Measurements from ENCODE around the gene CCL8. TPM values are rescaled to one million over a fixed set of nuclear protein-coding genes. Genes with fewer than 3 reads are reported as not detected.

Gene CCL8
- total RNA-seq, 1 donor from 2014 or later = 1.6 TPM

GRCh38 chr17:34285286-34285792, 33.9 kb upstream of the CCL8 start, which contains the start of gene CCL11:
CCL11 (plus strand) TSS chr17:34285742; CDS start chr17:34285809, 67 bp downstream.
- H3K36me3 ChIP-seq = no peaks in the 10 kb centered on the region
- no peak within 1 kb of the TSS for H3K4me3 ChIP-seq
- DNase-seq (no peak), ATAC-seq (no peak)
- no peaks in the 10 kb centered on the region for H3K4me1 ChIP-seq
- TF ChIP-seq CTCF (IDR thresholded peaks at IDR 0.05) = no peak
- H3K9me3 ChIP-seq = no peaks in the 10 kb centered on the region
- H3K27ac ChIP-seq = no peak within 1 kb of the TSS
- intact Hi-C loops (cut with DNase I) = no loop called here
- no peaks in the 10 kb centered on the region for H3K27me3 ChIP-seq (ENCODE audit: low read depth)

DNA sequence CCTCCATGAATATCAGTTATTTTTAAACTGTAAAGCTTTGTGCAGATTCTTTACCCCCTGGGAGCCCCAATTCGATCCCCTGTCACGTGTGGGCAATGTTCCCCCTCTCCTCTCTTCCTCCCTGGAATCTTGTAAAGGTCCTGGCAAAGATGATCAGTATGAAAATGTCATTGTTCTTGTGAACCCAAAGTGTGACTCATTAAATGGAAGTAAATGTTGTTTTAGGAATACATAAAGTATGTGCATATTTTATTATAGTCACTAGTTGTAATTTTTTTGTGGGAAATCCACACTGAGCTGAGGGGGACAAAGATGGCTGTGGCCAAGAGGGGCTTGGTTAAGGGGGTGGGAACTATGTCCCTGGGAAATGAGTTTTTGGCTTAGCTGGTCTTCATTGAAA, 31.4 kb upstream of the CCL8 start:
- Histone ChIP-seq H3K9me3 (no peaks in the 10 kb centered on the region), H3K4me3 (no peak overlapping the region), H3K27me3 (ENCODE audit: low read depth) (no peaks in the 10 kb centered on the region), H3K27ac (no peak overlapping the region), H3K36me3 (no peaks in the 10 kb centered on the region), H3K4me1 (no peaks in the 10 kb centered on the region)
- ATAC-seq (no peak), DNase-seq (no peak)
- no peak for TF ChIP-seq CTCF (IDR thresholded peaks at IDR 0.05)
- intact Hi-C loops (cut with DNase I) = no loop called here

DNA sequence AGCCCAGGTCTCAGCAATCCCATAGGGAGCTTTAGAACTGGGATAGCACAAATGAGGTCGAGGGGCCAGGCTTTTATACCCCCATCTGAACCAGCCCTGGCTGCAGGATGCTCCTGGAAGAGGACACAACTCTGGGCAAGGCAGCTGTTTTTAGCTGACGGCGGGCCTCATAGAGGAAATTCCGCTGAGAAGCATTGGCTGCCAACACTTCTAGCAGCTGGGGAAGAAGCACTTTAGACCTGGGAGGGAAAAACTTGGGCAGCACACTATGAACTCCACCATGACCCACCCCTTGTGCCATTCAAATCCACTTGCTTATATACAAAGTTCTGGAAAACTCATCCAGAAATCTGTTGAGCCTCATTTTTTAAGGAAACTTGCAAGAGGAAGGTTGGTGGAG, 28.6 kb upstream of the CCL8 start:
- Histone ChIP-seq H3K9me3 (no peaks in the 10 kb centered on the region), H3K27ac (no peak overlapping the region), H3K4me1 (no peaks in the 10 kb centered on the region), H3K27me3 (ENCODE audit: low read depth) (no peaks in the 10 kb centered on the region), H3K4me3 (no peak overlapping the region), H3K36me3 (no peaks in the 10 kb centered on the region)
- no peak for TF ChIP-seq CTCF (IDR thresholded peaks at IDR 0.05)
- no peak for DNase-seq
- ATAC-seq = no peak
- intact Hi-C loops (cut with DNase I) = no loop called here

DNA sequence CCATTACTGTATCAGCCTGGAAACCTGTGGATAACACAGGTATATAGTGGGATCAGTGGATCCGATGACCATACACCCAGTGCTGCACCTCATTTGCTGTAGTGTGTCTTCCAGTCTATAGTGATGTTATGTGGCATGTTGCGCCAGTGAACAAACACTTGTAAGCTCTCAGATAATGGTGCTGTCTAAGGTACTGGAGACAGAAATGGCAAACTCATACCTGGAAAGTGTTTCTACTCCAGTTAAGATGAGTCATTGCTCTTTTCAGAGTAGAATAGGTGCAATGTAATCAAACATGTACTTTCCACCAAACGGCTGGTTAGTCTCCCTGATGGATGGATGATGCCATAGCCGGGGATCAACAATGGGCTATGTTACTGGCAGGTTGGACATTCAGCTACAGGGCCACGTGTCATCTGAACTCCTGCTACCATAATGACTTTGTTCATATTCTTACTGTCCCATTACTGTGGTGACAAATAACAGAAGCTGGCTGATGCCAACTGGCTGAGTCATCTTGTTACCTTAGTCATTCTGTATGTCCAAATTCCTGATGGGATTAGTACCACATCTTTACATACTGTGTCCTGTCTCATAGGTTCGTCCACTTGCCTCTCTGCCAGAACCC, 27.4 kb upstream of the CCL8 start:
- H3K36me3 ChIP-seq = no peaks in the 10 kb centered on the region
- no peaks in the 10 kb centered on the region for H3K9me3 ChIP-seq
- H3K4me3 ChIP-seq = no peak overlapping the region
- no peak overlapping the region for H3K27ac ChIP-seq
- no peaks in the 10 kb centered on the region for H3K4me1 ChIP-seq
- no peak for ATAC-seq
- intact Hi-C loops (cut with DNase I) = no loop called here
- no peaks in the 10 kb centered on the region for H3K27me3 ChIP-seq (ENCODE audit: low read depth)
- TF ChIP-seq CTCF (IDR thresholded peaks at IDR 0.05) = no peak
- DNase-seq = no peak

DNA sequence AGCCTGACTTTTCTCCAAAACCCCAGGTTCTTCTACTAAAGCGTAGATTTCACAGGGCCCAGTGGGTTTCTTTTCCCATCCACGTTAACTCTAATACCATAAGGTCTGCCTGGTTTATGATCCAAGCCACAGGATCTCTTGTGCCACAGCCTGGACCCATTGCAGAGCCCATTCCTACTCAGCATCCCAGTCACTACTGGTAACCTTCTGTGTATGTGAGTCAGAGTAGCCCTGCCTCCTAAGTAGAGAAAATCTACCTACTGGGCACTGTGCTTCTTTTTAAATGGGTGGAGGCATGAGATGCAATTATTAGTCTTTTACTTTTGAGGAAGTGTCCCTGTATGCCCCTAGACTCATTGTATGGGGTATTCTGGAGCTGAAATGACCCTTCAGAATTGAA, 20.2 kb upstream of the CCL8 start:
- Histone ChIP-seq H3K36me3 (no peaks in the 10 kb centered on the region), H3K4me3 (no peak overlapping the region), H3K4me1 (peaks cover 15% of the 10 kb centered on the region), H3K27ac (no peak overlapping the region), H3K9me3 (no peaks in the 10 kb centered on the region), H3K27me3 (ENCODE audit: low read depth) (no peaks in the 10 kb centered on the region)
- TF ChIP-seq CTCF (IDR thresholded peaks at IDR 0.05) = no peak
- no peak for DNase-seq
- intact Hi-C loops (cut with DNase I) = no loop called here
- no peak for ATAC-seq

Data from lower lobe of right lung (tissue), 2 donors.